Upper lobe of left lung (tissue), 4 donors: ENCODE measurements around the gene TAF6.

Experiments
- EP300 ChIP-seq, 4 donors: sonication (generic); formaldehyde crosslinking; IDR thresholded peaks; one replicate each; pipeline ENCODE4 v1.5.1; 2017; ENCODE audit warnings: antibody characterized with exemption in 4 of 4, control low read depth in 2 of 4
- POLR2A ChIP-seq, 4 donors: fragments of 450-650 bp; IDR thresholded peaks; one replicate each; pipeline ENCODE4 v1.5.1; 2016 to 2017; ENCODE audit warnings: antibody characterized with exemption in 4 of 4, mild to moderate bottlenecking in 2 of 4
- POLR2AphosphoS5 ChIP-seq, 2 donors: sonication (generic); formaldehyde crosslinking; IDR thresholded peaks; one replicate each; pipeline ENCODE4 v1.5.1; 2017; ENCODE audit warnings: antibody characterized with exemption in 2 of 2
- TF ChIP-seq, protein P1 (sequence below), 6 experiments: fragments of 450-650 bp in 4 of 6; fragments of 200-600 bp in 2 of 6; sonication (generic) in 2 of 6; IDR thresholded peaks; one replicate each; pipeline ENCODE4 v1.5.1; 2016 to 2019; ENCODE audit warnings: antibody characterized with exemption in 6 of 6

DNA sequence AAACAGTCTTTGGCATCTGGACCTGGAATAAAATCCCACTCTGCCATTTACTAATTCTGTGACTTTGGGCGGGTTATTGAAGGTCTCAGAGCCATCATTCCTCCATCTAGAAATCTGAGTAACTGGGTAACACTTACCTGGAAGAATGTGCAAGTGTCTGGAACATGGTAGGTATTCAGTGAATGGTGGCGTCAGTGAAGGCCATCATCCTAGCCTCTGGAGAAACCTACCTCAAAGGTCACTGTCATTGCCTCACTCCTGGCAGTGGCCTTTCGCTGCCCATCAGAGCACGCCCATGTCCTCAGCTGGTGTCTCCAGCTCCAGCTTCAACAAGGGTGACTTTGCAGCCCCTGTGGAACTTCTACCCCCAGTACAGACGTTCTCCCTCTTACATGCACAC, 44.7 kb upstream of the TAF6 start:
- TF ChIP-seq, protein P1, sequence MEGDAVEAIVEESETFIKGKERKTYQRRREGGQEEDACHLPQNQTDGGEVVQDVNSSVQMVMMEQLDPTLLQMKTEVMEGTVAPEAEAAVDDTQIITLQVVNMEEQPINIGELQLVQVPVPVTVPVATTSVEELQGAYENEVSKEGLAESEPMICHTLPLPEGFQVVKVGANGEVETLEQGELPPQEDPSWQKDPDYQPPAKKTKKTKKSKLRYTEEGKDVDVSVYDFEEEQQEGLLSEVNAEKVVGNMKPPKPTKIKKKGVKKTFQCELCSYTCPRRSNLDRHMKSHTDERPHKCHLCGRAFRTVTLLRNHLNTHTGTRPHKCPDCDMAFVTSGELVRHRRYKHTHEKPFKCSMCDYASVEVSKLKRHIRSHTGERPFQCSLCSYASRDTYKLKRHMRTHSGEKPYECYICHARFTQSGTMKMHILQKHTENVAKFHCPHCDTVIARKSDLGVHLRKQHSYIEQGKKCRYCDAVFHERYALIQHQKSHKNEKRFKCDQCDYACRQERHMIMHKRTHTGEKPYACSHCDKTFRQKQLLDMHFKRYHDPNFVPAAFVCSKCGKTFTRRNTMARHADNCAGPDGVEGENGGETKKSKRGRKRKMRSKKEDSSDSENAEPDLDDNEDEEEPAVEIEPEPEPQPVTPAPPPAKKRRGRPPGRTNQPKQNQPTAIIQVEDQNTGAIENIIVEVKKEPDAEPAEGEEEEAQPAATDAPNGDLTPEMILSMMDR (IDR thresholded peaks at IDR 0.05) = no peak
- TF ChIP-seq POLR2AphosphoS5 (IDR thresholded peaks at IDR 0.05) (no peak), POLR2A (IDR thresholded peaks at IDR 0.05) (no peak), EP300 (IDR thresholded peaks at IDR 0.05) (no peak)
